GM19023 (cell line): ENCODE results near the gene N4BP2.
A peak's percentile ranks its signal among the peaks of the same experiment; 100 is the strongest.
"Not testable (repeated sequence)": the region's sequence is repeated elsewhere in the genome, so short reads cannot be mapped to it uniquely, and the experiment has no call there.

ENCODE experiments used
- ATAC-seq: cut with Tn5 transposase; IDR thresholded peaks from one replicate; pipeline ENCODE4 v1.9.1; 2021; ENCODE audit warnings: mild to moderate bottlenecking, moderate library complexity; ENCODE audit not compliant: unreplicated experiment

Gene N4BP2

DNA sequence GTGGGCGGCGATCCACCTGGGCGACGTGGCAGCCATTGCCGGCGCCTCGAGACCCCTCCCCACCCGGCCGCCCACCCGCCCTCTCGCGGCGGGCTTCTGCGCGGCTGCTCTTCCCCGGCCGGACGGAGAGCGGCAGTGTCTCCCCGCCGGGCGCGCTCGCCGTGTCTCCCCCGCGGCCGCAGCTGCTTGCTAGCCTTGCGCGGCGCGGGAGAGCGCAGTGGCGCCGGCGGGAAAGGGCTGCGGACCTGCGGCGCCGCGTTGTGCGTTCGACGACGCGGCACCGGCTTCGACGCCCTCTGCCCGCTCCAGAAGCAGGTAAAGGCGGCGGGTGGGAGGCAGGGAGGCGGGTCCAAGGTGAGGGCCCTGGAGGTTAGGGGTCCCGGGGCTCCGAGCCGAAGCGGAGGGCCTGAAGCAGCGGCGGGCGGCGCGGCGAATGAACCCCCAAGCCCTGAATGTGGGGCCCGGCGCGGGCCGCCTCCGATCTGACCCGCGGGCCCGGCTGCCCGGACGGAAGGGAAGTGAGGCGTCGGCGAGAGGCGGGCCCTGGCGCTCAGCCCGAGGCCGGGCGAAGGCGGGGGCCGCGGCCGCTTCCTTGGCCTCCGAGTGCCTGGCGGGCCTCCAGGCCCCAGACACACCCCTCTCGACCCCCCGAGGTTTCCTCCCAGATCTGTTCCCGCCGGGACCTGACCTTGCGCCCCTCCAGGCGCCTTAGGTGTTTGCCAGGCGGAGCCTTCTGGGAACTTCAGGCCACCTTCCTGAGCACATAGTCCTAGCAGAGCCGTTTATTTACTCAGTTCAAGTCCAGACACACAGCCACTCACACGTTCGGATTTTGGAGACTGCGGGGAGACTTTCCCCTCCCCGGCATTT lies at the start of gene N4BP2:
Gene N4BP2 (plus strand): TSS at position 135 of the 870 bp plus-strand sequence. CDS start 40,491 bp downstream, outside the sequence.
- ATAC-seq: peak; percentile 61

DNA sequence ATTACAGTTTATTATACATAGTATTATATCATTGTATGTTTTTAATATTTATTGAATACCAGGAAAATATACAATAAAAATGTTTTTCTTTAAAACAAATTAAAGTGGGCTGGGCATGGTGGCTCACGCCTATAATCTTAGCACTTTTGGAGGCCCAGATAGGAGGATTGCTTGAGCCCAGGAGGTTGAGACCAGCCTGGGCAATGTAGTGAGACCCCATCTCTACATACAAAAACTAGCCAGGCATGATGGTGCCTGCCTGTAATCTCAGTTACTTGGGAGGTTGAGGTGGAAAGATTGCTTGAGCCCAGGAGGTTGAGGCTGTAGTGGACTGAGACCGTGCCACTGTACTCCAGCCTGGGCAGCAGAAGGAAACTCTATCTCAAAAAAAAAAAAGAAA lies 40.6 kb upstream of the N4BP2 start:
- no peak for ATAC-seq

DNA sequence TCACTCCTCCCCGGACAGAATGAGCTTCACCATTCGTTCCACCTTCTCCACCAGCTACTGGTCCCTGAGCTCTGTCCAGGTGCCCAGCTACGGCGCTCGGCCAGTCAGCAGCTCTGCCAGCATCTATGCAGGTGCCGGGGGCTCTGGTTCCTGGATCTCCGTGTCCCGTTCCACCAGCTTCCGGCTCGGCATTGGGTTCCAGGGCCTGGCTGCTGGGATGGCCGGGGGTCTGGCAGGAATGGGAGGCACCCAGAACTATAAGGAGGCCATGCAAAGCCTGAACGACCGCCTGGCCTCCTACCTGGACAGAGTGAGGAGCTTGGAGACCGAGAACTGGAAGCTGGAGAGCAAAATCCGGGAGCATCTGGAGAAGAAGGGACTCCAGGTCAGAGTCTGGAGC lies 36.4 kb upstream of the N4BP2 start:
- ATAC-seq: no peak

DNA sequence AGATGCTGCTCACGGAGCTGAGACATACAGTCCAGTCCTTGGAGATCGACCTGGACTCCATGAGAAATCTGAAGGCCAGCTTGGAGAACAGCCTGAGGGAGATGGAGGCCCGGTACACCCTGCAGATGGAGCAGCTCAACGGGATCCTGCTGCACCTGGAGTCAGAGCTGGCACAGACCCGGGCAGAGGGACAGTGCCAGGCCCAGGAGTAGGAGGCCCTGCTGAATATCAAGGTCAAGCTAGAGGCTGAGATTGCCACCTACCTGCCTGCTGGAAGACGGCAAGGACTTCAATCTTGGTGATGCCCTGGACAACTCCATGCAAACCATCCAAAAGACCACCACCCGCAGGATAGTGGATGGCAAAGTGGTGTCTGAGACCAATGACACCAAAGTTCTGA lies 35.5 kb upstream of the N4BP2 start:
- ATAC-seq: not testable (repeated sequence)

DNA sequence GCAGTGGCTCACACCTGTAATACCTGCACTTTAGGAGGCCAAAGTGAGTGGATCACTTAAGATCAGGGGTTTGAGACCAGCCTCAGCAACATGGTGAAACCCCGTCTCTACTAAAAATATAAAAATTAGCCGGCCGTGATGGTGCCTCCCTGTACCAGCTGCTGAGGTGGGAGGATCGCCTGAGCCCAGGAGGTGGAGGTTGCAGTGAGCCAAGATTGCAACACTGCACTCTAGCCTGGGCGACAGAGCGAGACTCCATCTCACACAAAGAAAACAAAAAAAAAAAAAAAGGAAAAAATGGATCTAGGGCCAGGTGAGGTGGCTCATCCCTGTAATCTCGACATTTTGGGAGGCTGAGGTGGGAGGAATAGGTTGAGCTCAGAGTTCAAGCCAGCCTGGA lies 32.6 kb upstream of the N4BP2 start:
- not testable (repeated sequence) for ATAC-seq

DNA sequence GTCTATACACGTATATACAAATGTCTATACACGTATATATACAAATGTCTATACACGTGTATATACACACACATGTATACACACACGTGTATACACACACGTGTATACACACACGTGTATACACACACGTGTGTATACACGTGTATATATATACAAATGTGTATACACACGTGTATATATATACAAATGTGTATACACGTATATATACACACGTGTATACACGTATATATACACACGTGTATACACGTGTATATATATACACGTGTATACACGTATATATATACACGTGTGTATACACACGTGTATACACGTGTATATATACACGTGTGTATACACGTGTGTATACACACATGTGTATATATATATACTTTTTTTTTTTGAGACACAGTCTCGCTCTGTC lies 23.9 kb upstream of the N4BP2 start:
- no peak for ATAC-seq

DNA sequence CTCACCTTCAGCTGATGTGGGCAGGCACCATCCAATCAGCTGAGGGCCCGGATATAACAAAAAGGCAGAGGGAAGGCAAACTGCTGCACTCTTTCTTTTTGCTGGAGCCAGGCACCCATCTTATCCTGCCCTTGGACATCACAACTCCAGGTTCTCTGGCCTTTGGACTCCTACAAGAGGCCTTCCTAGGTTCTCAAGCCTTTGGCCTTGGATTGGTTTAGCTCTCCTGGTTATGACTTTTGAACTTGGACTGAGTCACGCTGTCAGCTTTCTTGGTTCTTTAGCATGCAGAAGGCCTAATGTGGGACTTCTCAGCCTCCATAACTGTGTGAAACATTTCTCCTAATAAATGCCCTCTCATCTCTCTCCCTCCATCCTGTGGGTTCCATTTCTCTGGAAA lies 23.0 kb upstream of the N4BP2 start:
- no peak for ATAC-seq

DNA sequence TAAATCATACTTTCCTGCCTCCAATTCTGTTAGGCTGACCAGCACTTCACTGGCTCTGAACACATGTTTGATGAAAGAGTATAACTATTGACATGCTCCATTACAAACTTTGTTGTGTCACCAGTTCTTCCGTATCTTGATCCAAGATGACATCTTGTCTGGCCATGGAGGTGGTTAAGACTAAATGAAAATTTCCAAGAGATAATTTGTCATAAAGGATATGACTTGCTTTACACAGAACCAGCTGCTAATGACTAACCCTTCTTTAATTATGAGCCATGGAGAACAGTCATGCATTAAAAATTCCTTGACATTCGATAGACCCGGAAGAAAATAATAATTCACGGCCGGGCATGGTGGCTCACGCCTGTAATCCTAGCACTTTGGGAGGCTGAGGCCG lies 17.7 kb upstream of the N4BP2 start:
- ATAC-seq: no peak

DNA sequence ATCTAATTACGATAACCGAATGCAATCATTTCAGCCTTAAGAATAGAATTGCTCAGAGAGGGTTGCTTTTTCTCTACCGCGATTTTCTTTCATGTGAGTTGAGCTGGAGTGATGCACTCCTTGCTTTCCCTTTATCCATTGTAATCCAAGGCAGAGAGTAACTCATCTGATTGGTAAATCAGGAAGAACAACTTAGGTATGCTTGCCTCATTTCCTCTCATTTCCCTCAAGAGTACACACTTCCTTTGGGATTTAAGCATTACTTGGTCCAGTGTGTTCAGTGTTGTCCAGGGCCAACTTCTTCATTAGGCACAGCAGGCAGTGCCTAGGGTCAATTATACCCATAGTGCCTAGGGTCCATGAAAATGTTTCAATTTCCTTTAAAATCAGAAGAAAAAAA lies 15.7 kb upstream of the N4BP2 start:
- ATAC-seq: no peak

DNA sequence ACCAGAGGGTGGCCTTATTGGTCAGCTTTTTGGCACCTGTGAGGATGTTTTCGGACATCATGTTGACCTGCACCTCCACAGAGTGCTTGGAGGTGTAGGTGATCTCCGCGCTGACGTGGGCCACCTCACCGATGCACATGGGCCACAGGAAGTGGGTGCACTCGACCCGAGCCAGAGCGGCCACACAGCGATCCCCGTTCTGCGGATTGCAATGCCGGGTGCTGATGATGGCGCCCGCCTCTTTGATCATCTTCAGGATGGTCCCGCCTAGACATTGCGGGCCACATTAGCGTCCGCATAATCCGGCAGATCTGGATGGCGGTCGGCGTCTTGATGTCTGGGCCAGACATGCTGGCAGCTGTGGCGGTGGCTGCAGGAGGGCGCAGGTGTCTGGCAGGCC lies 12.9 kb upstream of the N4BP2 start:
- no peak for ATAC-seq

DNA sequence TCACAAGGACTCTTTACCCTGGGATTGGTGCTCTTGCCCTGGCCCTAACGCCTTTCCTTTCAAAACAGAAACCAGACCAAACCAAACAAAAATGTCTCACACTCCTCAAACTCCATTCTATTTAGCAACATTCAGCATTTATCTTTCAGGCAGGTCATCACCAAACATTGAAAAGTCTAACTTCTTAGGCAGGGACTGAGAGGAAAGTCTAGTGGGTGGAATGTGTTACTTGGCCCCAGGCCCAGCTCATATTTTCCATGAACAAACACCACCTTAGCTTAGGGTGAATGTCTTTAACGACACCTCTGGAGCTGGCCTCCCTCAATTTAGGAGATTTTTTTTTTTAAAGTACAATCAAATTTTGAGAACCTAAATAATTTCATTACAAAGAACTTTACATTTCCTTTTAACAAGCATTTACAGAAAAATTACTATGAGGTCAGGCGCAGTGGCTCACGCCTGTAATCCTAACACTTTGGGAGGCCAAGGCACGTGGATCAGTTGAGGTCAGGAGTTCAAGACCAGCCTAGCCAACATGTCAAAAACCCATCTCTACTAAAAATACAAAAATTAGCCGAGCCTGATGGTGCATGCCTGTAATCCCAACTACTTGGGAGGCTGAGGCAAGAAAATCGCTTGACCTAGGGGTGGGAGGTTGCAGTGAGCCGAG lies 10.2 kb upstream of the N4BP2 start:
- no peak for ATAC-seq

DNA sequence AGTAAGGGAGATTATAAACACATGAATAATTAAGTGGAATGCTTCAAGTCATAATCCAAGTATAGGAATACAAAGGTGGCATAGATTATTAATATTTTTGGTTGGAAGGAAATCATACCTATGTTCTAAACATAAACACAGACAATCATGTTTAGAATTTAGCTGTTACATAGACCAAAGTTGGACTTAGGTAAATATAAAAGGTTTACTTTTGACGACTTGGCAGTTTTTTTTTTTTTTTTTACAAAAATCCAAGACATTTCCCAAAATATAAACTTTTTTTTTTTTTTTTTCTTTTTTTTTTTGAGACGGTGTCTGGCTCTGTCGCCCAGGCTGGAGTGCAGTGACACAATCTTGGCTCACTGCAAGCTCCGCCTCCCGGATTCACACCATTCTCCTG lies 3.5 kb upstream of the N4BP2 start:
- no peak for ATAC-seq

DNA sequence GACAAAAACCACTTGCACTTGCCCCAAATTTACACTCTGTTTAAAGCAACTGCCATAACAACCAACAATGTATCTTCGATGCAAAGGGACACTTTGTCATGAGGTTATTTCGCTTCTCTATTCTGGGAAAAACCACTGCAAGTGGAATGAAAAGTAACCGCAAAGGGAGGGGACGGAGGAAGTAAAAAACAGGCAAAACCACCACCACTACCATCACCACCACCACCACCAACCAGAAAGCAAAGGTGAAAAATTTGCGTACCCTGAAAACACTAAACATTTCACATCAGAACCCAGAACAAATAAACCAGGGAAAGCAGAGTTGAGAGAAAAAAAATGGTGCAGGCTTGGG lies 1.2 kb upstream of the N4BP2 start:
- ATAC-seq: no peak

DNA sequence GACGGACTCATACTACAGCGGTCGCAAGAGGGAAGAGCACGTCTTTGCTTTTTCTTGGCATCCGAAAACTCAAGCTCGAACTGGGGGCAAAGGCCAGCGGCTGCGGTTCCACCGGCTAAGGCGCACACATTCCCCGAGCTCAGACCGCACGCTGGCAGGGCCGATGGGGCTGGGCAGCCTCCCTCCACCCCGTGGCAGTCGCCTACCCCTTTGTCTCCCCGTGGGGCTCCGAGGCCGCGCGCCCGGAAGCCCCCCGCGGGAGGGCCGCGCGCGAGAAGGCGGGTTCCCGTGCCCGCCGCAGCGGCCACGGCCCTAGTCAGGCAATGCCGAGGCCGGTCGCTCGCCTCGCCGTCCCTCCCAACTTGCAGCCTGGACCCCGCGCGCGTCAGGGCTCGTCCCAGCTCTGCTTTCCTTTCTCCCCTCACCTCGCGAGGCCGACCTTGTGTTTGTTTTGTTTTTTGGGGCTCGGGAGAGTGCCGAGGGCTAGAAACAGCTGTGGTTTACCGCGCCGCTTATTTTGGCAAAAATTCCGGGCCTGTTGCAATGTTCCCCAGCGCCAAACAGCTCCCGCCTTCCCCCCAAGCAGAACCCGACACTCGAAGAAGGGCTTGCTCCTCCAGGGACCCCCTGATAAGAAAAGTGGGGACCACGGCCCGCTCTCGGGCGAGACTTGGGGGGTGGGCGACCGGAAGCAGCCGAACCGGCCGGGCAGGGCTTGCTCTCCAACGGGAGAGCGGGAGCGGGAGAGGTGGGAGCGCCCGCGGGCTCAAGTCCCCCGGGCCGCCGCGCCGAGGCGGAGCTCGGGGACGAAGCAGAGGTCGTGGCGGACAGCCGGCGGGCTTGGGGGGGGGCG lies 561 bp upstream of the N4BP2 start:
- peak; percentile 37 for ATAC-seq

DNA sequence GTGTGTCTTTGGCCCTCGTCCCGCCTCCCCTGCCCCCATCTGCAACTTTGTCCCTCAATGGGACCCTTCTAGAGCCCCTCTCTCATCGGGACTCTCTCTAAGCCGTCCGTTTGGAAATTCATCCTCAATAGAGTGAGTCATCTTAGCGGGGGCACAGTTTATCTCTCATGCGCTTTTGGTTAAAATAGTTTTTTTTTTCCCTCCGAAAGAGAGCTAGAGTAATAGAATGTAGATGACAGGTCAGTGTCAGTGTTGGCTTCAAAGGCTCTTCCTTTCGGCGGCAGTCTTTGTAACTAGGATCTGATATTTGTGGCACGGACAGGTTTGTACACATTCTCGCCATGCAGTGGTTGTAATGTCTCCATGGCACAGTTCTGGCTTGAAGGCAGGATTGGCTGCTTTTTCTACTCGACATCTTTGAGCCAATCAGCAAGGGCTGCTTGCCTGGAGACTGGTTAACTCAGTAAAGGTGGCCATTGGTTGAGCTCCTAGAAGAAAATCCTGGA lies 989 bp downstream of the N4BP2 start:
- peak; percentile 67 for ATAC-seq

DNA sequence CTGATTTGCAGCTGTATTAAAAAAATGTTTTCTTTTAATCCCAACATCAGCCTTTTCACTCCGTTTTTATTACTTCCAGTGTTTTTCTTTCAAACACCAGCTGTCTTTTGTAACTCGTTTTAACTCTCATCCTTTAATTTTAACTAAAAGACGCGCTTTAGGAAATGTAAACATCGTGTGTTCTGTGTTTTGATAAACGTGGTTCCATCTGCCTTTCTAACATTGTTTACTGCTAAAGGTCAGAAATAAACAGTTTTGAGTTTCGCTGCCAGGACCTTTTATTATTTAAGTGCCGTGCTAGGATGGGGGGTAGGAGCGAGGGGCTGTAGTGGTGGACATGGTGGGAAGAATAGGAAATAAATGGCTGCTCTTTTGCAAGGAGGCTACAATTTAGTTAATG lies 1.5 kb downstream of the N4BP2 start:
- ATAC-seq: no peak

DNA sequence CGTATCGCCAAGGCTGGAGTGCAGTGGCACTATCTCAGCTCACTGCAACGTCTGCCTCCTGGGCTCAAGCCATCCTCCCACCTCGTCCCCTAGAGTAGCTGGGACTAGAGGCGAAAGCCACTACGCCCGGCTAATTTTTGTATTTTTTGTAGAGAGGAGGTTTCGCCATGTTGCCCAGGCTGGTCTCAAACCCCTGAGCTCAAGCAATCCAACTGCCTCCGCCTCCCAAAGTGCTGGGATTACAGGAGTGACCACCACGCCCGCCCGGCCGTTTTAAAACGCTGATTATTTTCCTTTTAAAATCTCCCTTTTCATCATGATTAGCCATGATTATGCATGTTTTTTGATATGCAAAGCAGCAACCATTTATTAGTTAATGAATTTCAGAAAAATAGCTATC lies 2.2 kb downstream of the N4BP2 start:
- ATAC-seq: no peak

DNA sequence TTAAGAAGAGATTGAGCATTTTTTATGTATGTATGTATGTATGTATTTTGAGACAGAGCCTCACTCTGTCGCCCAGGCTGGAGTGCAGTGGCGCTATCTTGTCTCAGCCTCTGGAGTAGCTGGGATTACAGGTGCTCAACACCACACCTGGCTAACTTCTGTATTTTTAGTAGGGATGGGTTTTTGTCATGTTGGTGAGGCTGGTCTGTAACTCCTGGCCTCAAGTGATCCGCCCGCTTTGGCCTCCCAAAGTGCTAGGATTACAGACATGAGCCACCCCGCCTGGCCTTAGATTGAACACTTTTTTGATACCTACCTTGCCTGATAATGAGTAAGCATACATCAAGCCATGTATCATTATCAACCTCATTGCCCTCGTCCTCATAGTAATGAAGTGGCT lies 2.7 kb downstream of the N4BP2 start:
- ATAC-seq: no peak

DNA sequence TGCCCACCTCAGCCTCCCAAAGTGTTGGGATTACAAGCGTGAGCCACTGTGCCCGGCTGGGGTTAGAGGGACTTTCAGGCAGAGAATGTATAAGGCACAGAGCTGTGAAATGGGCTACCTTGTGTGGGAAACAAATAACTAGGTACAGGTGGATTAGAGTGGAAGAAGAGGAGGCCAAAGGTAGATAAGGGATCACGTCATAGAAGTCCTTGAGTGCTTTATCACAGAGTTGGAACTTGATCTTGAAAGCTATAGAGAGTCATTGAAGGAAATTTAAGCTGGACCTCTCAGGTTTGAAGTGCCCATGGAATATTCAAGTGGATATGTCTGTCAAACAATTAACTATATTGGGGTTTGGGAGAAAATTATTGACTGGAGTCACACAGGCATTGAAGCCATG lies 8.4 kb downstream of the N4BP2 start:
- ATAC-seq: no peak

DNA sequence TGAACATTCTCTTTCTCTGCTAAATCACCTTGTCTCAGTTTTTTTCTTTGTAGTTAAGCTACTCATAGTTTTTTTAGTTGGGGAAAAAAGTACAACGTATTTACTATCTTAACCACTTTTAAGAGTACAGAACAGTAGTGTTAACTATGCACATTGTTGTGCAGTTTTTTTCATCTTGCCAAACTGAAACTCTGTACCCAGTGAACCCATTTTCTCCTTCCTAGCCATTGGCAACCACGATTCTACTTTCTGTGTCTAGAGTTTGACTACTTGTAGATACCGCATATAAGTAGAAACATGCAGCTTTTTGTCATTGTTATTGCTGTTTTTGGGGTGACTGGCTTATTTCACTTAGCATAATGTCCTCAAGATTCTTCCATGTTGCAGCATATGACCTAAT lies 10.0 kb downstream of the N4BP2 start:
- no peak for ATAC-seq

DNA sequence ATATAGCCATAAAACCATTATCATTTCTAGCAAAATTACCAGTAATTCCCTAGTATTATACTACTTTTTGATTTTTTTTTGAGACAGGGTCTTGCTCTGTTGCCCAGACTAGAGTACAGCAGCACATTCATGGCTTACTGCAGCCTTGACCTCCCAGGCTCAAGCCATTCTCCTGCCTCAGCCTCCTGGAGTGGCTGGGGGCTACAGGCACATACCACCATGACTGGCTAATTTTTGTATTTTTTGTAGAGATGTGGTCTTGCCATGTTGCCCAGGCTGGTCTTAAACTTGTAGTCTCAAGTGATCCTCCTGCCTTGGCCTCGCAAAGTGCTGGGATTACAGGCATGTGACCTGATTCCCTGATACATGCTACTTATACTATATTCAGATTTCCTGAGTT lies 13.7 kb downstream of the N4BP2 start:
- ATAC-seq: no peak
